ENCODE results near the gene AK2.

GRCh38 chr1:32977546-32978087, 59.1 kb downstream of the AK2 start:
- TF ChIP-seq CTCF (IDR thresholded peaks at IDR 0.05; ENCODE audit: low read depth, low read length, poor library complexity, severe bottlenecking) (no peak), EZH2phosphoT487 (IDR thresholded peaks at IDR 0.05; ENCODE audit: borderline replicate concordance, low read length) (no peak)
